ENCODE data around the gene MAGI1. TPM values are rescaled to one million over a fixed set of nuclear protein-coding genes. Genes with fewer than 3 reads are reported as not detected.

MAGI1 gene
- total RNA-seq, 5 donors from 2014 or later (not counting 1 experiment from before 2014, with no cell fraction given) = 0.23 to 0.63 (median 0.29) TPM

GRCh38 chr3:65827076-65827475 lies 211.6 kb downstream of the MAGI1 start:
- no peaks in the 10 kb centered on the region for H3K36me3 Mint-ChIP-seq
- DNase-seq (no peak), ATAC-seq (replicated peaks in 1 of 4) (no peak)
- no peaks in the 10 kb centered on the region for H3K27me3 Mint-ChIP-seq
- no peak overlapping the region for H3K27ac Mint-ChIP-seq
- H3K9me3 Mint-ChIP-seq = peaks cover 0 to 3% (median 0%) of the 10 kb centered on the region in 3 donors
- ChIA-PET CTCF (interaction anchor here in 1 of 2 donors (0.6 kb wide), 1 partner anchor 63 kb away, joined by 3 read pairs; no protein-coding TSS in a partner anchor), POLR2A (no interaction called here)
- H3K4me1 Mint-ChIP-seq = no peaks in the 10 kb centered on the region
- Histone ChIP-seq H3K4me1 (ENCODE audit: control insufficient read depth in 1 of 2, extremely low read depth in 1 of 2, insufficient read depth in 2 of 2, low read length in 2 of 2) (no peaks in the 10 kb centered on the region), H3K27ac (ENCODE audit: low read length) (no peak overlapping the region), H3K4me3 (ENCODE audit: control insufficient read depth in 1 of 2, extremely low read depth in 1 of 2, low read length in 1 of 2) (no peak overlapping the region), H3K27me3 (replicated peaks in 1 of 2; ENCODE audit: control insufficient read depth in 2 of 2, extremely low read depth in 1 of 2, insufficient read depth in 2 of 2, low read length in 1 of 2) (no peaks in the 10 kb centered on the region), H3K9me3 (no peaks in the 10 kb centered on the region), H3K36me3 (ENCODE audit: control insufficient read depth in 2 of 2, extremely low read depth in 1 of 2, insufficient read depth in 1 of 2, low read length in 1 of 2) (no peaks in the 10 kb centered on the region)
- WGBS (ENCODE audit: insufficient coverage) = no CpG with 5 or more reads among the region's 2 CpGs
- no peak overlapping the region for H3K4me3 Mint-ChIP-seq

- Histone ChIP-seq H3K9me3 (no peaks in the 10 kb centered on the region), H3K36me3 (ENCODE audit: control insufficient read depth in 2 of 2, extremely low read depth in 1 of 2, insufficient read depth in 1 of 2, low read length in 1 of 2) (no peaks in the 10 kb centered on the region), H3K4me3 (ENCODE audit: control insufficient read depth in 1 of 2, extremely low read depth in 1 of 2, low read length in 1 of 2) (no peak overlapping the region), H3K27me3 (replicated peaks in 1 of 2; ENCODE audit: control insufficient read depth in 2 of 2, extremely low read depth in 1 of 2, insufficient read depth in 2 of 2, low read length in 1 of 2) (no peaks in the 10 kb centered on the region), H3K27ac (ENCODE audit: low read length) (no peak overlapping the region), H3K4me1 (ENCODE audit: control insufficient read depth in 1 of 2, extremely low read depth in 1 of 2, insufficient read depth in 2 of 2, low read length in 2 of 2) (no peaks in the 10 kb centered on the region)
- Mint-ChIP-seq H3K9me3 (peaks cover 0 to 6% (median 3%) of the 10 kb centered on the region in 3 donors), H3K27me3 (peaks cover 0 to 4% of the 10 kb centered on the region in 2 donors), H3K36me3 (no peaks in the 10 kb centered on the region), H3K4me3 (no peak overlapping the region), H3K4me1 (no peaks in the 10 kb centered on the region), H3K27ac (no peak overlapping the region)
- ChIA-PET CTCF (no interaction called here), POLR2A (no interaction called here)
- no peak for ATAC-seq (replicated peaks in 1 of 4)
- WGBS (ENCODE audit: insufficient coverage) = 40% methylated on average over 1 of the region's 5 CpGs
- no peak for DNase-seq
Measured at GRCh38 chr3:65824166-65824565, 214.6 kb downstream of the MAGI1 start.

GRCh38 chr3:65820600-65820999 lies 218.1 kb downstream of the MAGI1 start:
- CTCF ChIA-PET = no interaction called here
- POLR2A ChIA-PET = no interaction called here
- no peaks in the 10 kb centered on the region for H3K36me3 ChIP-seq (ENCODE audit: control insufficient read depth in 2 of 2, extremely low read depth in 1 of 2, insufficient read depth in 1 of 2, low read length in 1 of 2)
- no peaks in the 10 kb centered on the region for H3K4me1 Mint-ChIP-seq
- H3K36me3 Mint-ChIP-seq = no peaks in the 10 kb centered on the region
- H3K27me3 Mint-ChIP-seq = peaks cover 0 to 4% of the 10 kb centered on the region in 2 donors
- no peak overlapping the region for H3K27ac ChIP-seq (ENCODE audit: low read length)
- no peaks in the 10 kb centered on the region for H3K27me3 ChIP-seq (replicated peaks in 1 of 2; ENCODE audit: control insufficient read depth in 2 of 2, extremely low read depth in 1 of 2, insufficient read depth in 2 of 2, low read length in 1 of 2)
- no peak overlapping the region for H3K4me3 Mint-ChIP-seq
- no peak overlapping the region for H3K27ac Mint-ChIP-seq
- no peak overlapping the region for H3K4me3 ChIP-seq (ENCODE audit: control insufficient read depth in 1 of 2, extremely low read depth in 1 of 2, low read length in 1 of 2)
- WGBS (ENCODE audit: insufficient coverage) = no CpG with 5 or more reads among the region's 1 CpG
- no peaks in the 10 kb centered on the region for H3K9me3 ChIP-seq
- DNase-seq (no peak), ATAC-seq (replicated peaks in 1 of 4) (no peak)
- no peaks in the 10 kb centered on the region for H3K4me1 ChIP-seq (ENCODE audit: control insufficient read depth in 1 of 2, extremely low read depth in 1 of 2, insufficient read depth in 2 of 2, low read length in 2 of 2)
- peaks cover 0 to 11% (median 3%) of the 10 kb centered on the region in 3 donors for H3K9me3 Mint-ChIP-seq

- Mint-ChIP-seq H3K36me3 (no peaks in the 10 kb centered on the region), H3K9me3 (peaks cover 0 to 11% (median 3%) of the 10 kb centered on the region in 3 donors), H3K4me1 (no peaks in the 10 kb centered on the region), H3K27me3 (peaks cover 0 to 4% of the 10 kb centered on the region in 2 donors), H3K4me3 (no peak overlapping the region), H3K27ac (no peak overlapping the region)
- Histone ChIP-seq H3K4me3 (ENCODE audit: control insufficient read depth in 1 of 2, extremely low read depth in 1 of 2, low read length in 1 of 2) (no peak overlapping the region), H3K36me3 (ENCODE audit: control insufficient read depth in 2 of 2, extremely low read depth in 1 of 2, insufficient read depth in 1 of 2, low read length in 1 of 2) (no peaks in the 10 kb centered on the region), H3K4me1 (ENCODE audit: control insufficient read depth in 1 of 2, extremely low read depth in 1 of 2, insufficient read depth in 2 of 2, low read length in 2 of 2) (no peaks in the 10 kb centered on the region), H3K9me3 (no peaks in the 10 kb centered on the region), H3K27ac (ENCODE audit: low read length) (no peak overlapping the region), H3K27me3 (replicated peaks in 1 of 2; ENCODE audit: control insufficient read depth in 2 of 2, extremely low read depth in 1 of 2, insufficient read depth in 2 of 2, low read length in 1 of 2) (no peaks in the 10 kb centered on the region)
- ChIA-PET POLR2A (no interaction called here), CTCF (no interaction called here)
- ATAC-seq (replicated peaks in 1 of 4) = no peak
- no peak for DNase-seq
Measured at GRCh38 chr3:65819896-65820295, 218.8 kb downstream of the MAGI1 start.

GRCh38 chr3:65817553-65818126 lies 221.1 kb downstream of the MAGI1 start:
- Histone ChIP-seq H3K27me3 (replicated peaks in 1 of 2; ENCODE audit: control insufficient read depth in 2 of 2, extremely low read depth in 1 of 2, insufficient read depth in 2 of 2, low read length in 1 of 2) (no peaks in the 10 kb centered on the region), H3K9me3 (no peaks in the 10 kb centered on the region), H3K4me1 (ENCODE audit: control insufficient read depth in 1 of 2, extremely low read depth in 1 of 2, insufficient read depth in 2 of 2, low read length in 2 of 2) (no peaks in the 10 kb centered on the region), H3K27ac (ENCODE audit: low read length) (no peak overlapping the region), H3K36me3 (ENCODE audit: control insufficient read depth in 2 of 2, extremely low read depth in 1 of 2, insufficient read depth in 1 of 2, low read length in 1 of 2) (no peaks in the 10 kb centered on the region), H3K4me3 (ENCODE audit: control insufficient read depth in 1 of 2, extremely low read depth in 1 of 2, low read length in 1 of 2) (no peak overlapping the region)
- no CpG with 5 or more reads among the region's 3 CpGs for WGBS (ENCODE audit: insufficient coverage)
- H3K27me3 Mint-ChIP-seq = peaks cover 0 to 4% of the 10 kb centered on the region in 2 donors
- H3K4me1 Mint-ChIP-seq = no peaks in the 10 kb centered on the region
- no peak for ATAC-seq (replicated peaks in 1 of 4)
- CTCF ChIA-PET = no interaction called here
- POLR2A ChIA-PET = no interaction called here
- H3K36me3 Mint-ChIP-seq = no peaks in the 10 kb centered on the region
- H3K4me3 Mint-ChIP-seq = no peak overlapping the region
- DNase-seq = no peak
- no peak overlapping the region for H3K27ac Mint-ChIP-seq
- peaks cover 0 to 11% (median 2%) of the 10 kb centered on the region in 3 donors for H3K9me3 Mint-ChIP-seq

- H3K9me3 ChIP-seq = no peaks in the 10 kb centered on the region
- no peaks in the 10 kb centered on the region for H3K36me3 ChIP-seq (ENCODE audit: control insufficient read depth in 2 of 2, extremely low read depth in 1 of 2, insufficient read depth in 1 of 2, low read length in 1 of 2)
- ChIA-PET CTCF (no interaction called here), POLR2A (no interaction called here)
- H3K27ac Mint-ChIP-seq = no peak overlapping the region
- ATAC-seq (replicated peaks in 1 of 4) (no peak), DNase-seq (no peak)
- no peaks in the 10 kb centered on the region for H3K27me3 ChIP-seq (replicated peaks in 1 of 2; ENCODE audit: control insufficient read depth in 2 of 2, extremely low read depth in 1 of 2, insufficient read depth in 2 of 2, low read length in 1 of 2)
- H3K4me3 ChIP-seq (ENCODE audit: control insufficient read depth in 1 of 2, extremely low read depth in 1 of 2, low read length in 1 of 2) = no peak overlapping the region
- H3K27me3 Mint-ChIP-seq = no peaks in the 10 kb centered on the region
- H3K9me3 Mint-ChIP-seq = peaks cover 0 to 5% (median 0%) of the 10 kb centered on the region in 3 donors
- no peak overlapping the region for H3K4me3 Mint-ChIP-seq
- H3K36me3 Mint-ChIP-seq = no peaks in the 10 kb centered on the region
- no CpG with 5 or more reads among the region's 5 CpGs for WGBS (ENCODE audit: insufficient coverage)
- no peak overlapping the region for H3K27ac ChIP-seq (ENCODE audit: low read length)
- H3K4me1 ChIP-seq (ENCODE audit: control insufficient read depth in 1 of 2, extremely low read depth in 1 of 2, insufficient read depth in 2 of 2, low read length in 2 of 2) = no peaks in the 10 kb centered on the region
- H3K4me1 Mint-ChIP-seq = no peaks in the 10 kb centered on the region
Measured at GRCh38 chr3:65816208-65816607, 222.5 kb downstream of the MAGI1 start.
